ENCODE data around the gene ADAMTS8. TPM values are rescaled to one million over a fixed set of nuclear protein-coding genes. Genes with fewer than 3 reads are reported as not detected.

The ADAMTS8 gene
- total and polyA plus RNA-seq, 10 of the 15 experiments (the other 5 are each of a cell fraction or from before 2014, with no cell fraction given), result not detected

DNA sequence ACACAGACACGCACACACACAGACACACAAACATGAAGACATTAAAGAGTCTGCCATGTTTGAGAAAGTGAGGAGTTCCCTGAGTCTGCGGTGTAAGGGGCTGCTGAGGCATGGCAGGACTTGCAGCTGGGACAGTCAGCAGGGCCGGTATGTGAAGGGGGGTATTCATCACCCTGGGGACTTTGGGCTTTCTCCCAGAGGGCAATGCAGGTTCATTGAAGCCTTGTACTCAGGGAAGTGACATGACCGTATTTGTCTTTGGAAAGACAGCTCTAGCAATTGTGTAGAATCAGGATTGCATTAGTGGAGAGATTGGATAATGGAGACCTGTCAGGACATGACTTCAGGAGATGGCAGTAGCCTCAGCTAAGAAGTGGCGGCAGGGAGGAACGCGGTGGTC lies 9.4 kb upstream of the ADAMTS8 start (continued):
- TF ChIP-seq NR2F1 (conservative IDR thresholded peaks at IDR 0.05), result no peak

DNA sequence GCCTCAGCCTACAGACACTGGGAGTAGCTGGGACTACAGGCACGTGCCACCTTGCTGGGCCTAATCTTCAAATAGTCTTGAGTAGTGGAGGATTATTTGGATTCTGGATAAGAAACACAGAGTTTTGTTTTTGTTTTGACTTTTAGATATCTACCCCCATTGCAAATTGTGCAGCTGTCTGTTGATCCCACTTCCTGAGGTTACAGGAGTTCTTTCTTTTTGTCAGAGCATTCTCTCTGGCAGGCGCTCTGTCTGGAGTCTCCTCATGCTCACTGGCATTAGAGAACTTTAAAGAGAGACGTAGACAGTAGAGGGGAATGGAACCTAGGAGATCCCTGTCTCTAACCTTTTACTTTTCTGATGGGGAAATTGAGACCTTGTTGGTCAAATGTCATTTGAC lies 7.8 kb upstream of the ADAMTS8 start:
- DNase-seq (ENCODE audit: low read depth, low spot score) (no peak), FAIRE-seq (no peak), ATAC-seq (no peak)
- Histone ChIP-seq H2AFZ (ENCODE audit: control insufficient read depth, low read depth, low read length) (no peak overlapping the region), H3K4me1 (ENCODE audit: control insufficient read depth, insufficient read depth, low read length) (no peaks in the 10 kb centered on the region), H3K4me2 (ENCODE audit: control insufficient read depth, insufficient read depth) (no peak overlapping the region), H3K27ac (ENCODE audit: control insufficient read depth, insufficient read depth) (no peak overlapping the region), H3K4me3 (no peak overlapping the region), H3K79me2 (ENCODE audit: control insufficient read depth, insufficient read depth, low read length) (no peaks in the 10 kb centered on the region), H4K20me1 (ENCODE audit: control insufficient read depth, insufficient read depth) (no peaks in the 10 kb centered on the region; the same call in 1 of the 2 replicates), H3K9ac (ENCODE audit: control insufficient read depth, insufficient read depth, low read length) (no peak overlapping the region), H3K9me3 (replicated peaks; ENCODE audit: control insufficient read depth, insufficient read depth, low read length) (no peaks in the 10 kb centered on the region), H3K27me3 (replicated peaks in 1 of 2; ENCODE audit: control insufficient read depth in 2 of 2, insufficient read depth in 2 of 2, low read length in 1 of 2) (peaks cover 0 to 2% of the 10 kb centered on the region in 2 experiments; a peak in 2 of 4 replicates), H3K36me3 (ENCODE audit: control insufficient read depth in 2 of 2, insufficient read depth in 2 of 2, low read length in 1 of 2) (no peaks in the 10 kb centered on the region)
- BruUV-seq (replicated peaks), result no TSS peak
- in situ Hi-C loops (cut with MboI) (loop anchor here (10.0 kb wide), 1 partner anchor 429 kb away; no protein-coding TSS in a partner anchor), intact Hi-C loops (cut with micrococcal nuclease; ENCODE audit: unreplicated experiment) (loop anchor here (10.0 kb wide), 1 partner anchor 249 kb away; no protein-coding TSS in a partner anchor)
- ChIA-PET SMC1A (ENCODE audit: uncharacterized antibody, unreplicated experiment) (interaction anchor here (9.8 kb wide), 1 partner anchor 425 kb away, joined by 177 read pairs; no protein-coding TSS in a partner anchor), POLR2A (no interaction called here), CTCF (interaction anchor here (2.3 to 8.2 kb wide), 3 partner anchors 390 to 458 kb away, joined by 8 to 295 read pairs (median 14); no protein-coding TSS in a partner anchor), RAD21 (ENCODE audit: unreplicated experiment) (interaction anchor here (1.7 to 1.8 kb wide), 2 partner anchors 224 to 424 kb away, joined by 4 to 6 read pairs; no protein-coding TSS in a partner anchor)
- WGBS (ENCODE audit: insufficient coverage, insufficient replicate concordance, low lambda C conversion rate, missing lambda C conversion rate), result 15% methylated on average over 3 of the region's 3 CpGs
- TF ChIP-seq CHD2 (IDR thresholded peaks at IDR 0.05; ENCODE audit: borderline replicate concordance, low read depth, low read length), result no peak
- no peak for TF ChIP-seq NFIC (IDR thresholded peaks at IDR 0.05; ENCODE audit: low read depth, low read length)
- TF ChIP-seq, protein P1, sequence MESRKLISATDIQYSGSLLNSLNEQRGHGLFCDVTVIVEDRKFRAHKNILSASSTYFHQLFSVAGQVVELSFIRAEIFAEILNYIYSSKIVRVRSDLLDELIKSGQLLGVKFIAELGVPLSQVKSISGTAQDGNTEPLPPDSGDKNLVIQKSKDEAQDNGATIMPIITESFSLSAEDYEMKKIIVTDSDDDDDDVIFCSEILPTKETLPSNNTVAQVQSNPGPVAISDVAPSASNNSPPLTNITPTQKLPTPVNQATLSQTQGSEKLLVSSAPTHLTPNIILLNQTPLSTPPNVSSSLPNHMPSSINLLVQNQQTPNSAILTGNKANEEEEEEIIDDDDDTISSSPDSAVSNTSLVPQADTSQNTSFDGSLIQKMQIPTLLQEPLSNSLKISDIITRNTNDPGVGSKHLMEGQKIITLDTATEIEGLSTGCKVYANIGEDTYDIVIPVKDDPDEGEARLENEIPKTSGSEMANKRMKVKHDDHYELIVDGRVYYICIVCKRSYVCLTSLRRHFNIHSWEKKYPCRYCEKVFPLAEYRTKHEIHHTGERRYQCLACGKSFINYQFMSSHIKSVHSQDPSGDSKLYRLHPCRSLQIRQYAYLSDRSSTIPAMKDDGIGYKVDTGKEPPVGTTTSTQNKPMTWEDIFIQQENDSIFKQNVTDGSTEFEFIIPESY (IDR thresholded peaks at IDR 0.05), result no peak
